Measurements from ENCODE around the gene CEP128.

Gene CEP128

DNA sequence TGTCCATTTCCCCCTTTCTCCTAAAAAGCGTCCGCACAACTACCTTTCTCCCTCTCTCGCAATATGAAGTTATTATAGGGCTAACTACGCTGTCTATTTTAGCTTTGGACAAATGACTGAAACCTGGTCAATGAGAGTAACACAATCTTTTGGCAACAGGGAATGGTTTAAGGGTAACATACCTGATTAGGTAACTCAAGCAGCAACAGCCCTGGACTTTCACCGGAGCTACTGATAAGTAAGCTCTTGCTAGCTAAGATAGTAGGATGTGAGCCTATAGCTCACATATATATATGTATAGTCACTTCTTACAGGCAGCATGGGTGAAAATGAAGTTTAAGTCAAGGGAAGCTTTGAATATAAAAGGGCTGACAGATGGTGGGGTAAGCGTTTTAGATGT lies 313.0 kb downstream of the CEP128 start:
- in situ Hi-C loops (cut with HindIII; ENCODE audit: low sequenced_read_pairs), result no loop called here

DNA sequence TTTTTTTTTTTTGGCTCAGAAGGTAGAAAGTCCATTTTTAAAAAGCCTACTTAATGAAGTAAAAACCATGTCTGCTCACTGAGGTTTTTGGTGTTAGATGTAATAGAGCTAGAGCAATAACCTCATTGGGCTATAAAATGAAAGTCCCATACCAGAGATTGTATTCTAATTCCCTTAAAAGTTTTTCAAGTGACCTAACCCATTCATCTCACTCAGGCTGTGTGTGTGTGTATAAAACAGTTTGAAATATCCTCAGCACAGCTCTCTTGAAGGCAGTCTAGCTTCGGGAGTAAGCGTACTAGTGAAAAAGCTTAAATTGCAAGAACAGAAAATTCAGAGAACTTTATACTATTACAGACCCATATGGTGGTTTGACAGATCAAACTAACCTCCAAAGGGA lies 313.8 kb downstream of the CEP128 start:
- in situ Hi-C loops (cut with HindIII; ENCODE audit: low sequenced_read_pairs), result no loop called here

DNA sequence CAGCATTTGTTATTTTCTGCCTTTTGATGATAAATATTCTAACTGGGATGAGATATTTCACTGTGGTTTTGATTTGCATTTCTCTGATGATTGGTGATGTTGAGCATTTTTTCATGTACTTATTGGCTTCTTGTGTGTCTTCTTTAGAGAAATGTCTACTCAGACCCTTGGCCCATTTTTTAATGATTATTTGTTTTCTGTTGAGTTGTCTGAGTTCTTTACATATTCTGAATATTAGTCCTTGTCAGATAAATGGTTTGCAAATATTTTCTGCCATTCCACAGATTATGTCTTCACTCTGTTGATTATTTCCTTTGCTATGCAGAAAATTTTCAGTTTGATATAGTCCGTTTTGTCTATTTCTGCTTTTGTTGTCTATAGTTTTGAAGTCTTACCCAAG lies 317.0 kb downstream of the CEP128 start:
- in situ Hi-C loops (cut with HindIII; ENCODE audit: low sequenced_read_pairs), result no loop called here

DNA sequence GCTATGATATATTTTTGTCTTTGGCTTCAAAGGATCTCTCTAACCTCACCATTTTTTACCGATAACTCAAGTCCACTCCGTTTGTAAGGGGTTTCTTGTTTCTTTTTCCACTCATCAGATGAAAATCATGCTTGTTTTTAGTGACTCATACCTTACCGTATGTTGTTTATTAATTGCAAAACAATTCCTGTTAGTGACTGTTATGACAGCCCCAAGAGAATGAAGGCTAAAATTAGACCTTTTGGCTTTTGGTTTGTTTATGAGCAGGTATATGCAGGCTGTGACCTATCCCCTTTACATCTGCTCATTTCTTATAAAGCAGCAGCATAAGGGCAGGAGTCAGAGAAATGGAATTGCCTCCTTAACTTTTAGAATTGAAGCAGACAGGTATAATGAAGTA lies 319.8 kb downstream of the CEP128 start:
- in situ Hi-C loops (cut with HindIII; ENCODE audit: low sequenced_read_pairs), result no loop called here

DNA sequence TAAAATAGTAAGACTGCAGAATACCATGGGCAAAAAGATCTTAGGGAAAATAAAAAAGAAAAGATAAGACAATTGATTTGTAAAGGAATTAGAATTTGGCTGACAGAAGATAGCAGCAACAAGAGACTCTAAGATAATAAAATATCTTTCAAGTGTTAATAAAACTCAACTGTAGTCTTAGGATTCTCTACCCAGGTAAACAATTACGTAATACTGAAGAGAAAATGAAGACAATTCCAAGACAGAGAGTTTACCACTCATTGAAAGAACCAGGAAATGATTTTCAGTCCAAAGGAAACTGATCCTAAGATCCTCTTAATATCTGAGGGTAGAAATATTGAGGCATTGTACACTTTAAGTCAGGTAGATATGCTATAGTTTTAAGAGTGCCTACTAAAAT lies 321.1 kb downstream of the CEP128 start:
- in situ Hi-C loops (cut with HindIII; ENCODE audit: low sequenced_read_pairs), result no loop called here

DNA sequence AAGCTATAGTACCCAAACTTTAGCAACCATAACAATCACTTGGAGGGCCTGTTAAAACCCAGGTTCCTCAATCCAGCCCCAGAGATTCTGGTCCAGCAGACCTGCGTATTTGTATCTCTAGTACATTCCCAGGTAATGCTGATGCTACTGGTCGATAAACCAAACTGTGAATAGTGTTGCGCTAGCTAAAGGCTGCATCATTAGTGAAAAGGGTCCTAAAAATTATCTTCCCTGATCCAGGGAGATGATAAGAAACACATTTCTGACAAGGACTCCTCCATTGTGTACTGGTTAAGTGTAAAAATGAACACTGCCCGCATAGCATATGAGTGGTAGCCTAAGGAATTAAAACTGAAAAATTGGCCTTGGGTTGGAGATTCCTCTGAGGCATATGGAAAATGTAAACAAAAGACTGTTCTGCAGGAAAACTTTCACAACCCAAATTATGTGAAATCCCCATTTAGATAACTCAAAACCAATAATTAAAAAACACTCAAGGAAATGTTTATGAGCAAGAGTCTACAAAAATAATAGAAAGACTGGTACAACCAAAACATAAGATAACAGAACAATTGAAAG lies 322.7 kb downstream of the CEP128 start:
- in situ Hi-C loops (cut with HindIII; ENCODE audit: low sequenced_read_pairs), result no loop called here

DNA sequence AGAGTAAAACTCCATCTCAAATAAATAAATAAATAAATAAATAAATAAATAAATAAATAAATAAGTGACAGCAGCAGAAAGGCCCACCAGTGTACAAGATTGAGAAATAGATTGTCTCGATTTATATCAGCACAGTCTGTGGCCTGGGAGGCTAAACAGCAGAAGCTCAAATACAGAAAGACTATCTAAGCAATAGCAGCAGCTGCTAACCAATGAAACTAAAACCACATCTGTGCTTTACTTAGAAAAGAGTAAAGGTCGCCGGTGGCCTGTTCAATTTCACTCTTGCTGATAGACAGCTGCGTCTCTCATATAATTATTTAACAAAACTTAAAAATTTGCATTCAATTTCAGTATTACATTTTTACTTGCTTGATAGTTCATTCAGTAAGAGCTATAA lies 325.7 kb downstream of the CEP128 start:
- in situ Hi-C loops (cut with HindIII; ENCODE audit: low sequenced_read_pairs), result no loop called here

DNA sequence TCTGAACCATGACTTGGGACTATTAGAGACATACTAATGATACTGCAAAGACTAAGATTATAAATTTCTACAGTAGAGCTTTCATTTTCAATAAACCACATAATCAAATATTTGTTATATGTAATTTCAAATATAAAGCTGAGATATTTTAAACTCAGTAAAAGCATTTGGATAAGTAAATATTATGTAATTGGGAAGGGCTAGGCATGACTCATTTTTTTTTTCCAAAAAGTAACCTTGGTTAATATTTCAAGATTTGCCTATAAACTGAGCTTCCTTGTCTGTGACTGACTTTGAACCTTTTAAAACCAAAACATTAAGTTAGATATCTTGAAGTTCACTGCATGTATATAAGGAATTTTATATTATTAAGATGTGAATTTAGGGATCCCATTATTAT lies 332.5 kb downstream of the CEP128 start:
- in situ Hi-C loops (cut with HindIII; ENCODE audit: low sequenced_read_pairs), result no loop called here

DNA sequence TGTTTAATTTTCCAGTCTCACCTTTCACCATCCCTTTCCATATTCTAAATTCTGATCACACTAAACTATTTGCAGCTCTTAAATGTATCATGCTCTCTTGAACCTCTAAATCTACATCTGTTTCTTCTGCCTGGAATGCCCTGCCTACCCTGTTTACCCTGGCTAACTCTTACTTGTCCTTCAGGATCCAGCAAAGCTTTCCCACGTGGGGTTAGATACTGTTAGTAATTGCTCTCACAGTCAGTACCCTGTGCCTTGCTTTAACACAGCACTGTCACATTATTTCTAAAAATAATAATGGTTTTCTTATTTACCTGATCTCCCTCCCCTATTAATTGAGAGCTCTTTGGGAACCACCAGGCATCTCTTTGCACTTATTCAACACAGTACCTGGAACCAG lies 333.0 kb downstream of the CEP128 start:
- in situ Hi-C loops (cut with HindIII; ENCODE audit: low sequenced_read_pairs), result no loop called here

DNA sequence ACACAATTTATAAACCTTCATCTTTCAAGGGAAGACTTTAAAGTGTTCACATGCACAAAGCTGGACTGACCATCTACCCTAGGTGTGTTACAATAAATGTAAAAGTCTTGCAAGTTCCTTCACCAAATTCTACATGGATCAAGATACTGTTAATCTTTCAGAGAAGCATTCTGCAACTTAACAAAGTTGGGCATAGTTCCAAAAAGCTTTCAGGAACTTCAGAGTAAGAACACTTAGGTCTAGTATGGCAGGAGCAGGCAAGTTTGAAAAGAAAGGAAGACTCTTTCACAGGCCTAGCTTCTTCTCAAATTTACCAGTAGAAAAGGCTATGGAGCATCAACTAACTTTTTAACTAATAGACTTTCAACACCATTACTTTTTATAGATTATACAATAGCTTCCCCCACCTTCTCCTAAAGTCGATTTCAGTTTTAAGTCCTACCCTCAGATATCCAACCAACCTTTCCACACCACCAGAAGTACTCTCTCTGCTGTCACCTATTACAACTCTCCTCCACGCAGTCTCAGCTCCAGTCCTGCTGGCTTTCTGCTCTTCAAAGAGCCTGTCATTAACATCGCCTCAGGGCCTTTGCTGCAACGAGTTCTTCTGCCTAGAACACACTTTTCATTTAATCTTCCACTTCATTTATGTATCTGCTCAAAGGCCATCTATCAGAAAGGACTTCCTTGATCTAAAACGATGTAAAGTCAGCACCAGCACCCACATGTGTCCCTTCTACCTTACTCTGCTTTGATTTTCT lies 333.9 kb downstream of the CEP128 start:
- in situ Hi-C loops (cut with HindIII; ENCODE audit: low sequenced_read_pairs), result no loop called here

DNA sequence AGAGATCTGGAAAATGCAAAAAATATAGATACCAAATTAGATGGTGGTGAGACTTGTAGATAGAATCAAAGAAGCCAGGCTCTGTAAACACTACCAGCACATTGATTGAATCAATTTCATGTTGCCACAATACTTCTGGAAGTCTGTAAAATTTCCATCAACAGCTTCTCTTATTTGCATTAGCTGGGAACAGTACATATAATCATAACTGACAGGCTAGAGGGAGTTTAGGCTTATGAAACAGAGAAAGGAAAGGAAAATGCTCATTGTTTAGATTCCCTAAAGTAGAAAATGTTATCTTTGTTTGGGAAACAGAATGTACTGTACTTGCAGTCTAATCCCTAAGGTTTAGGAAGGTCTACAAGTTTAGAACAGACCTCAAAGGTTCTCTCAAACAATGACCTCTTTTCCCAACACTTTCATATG lies 335.2 kb downstream of the CEP128 start:
- in situ Hi-C loops (cut with HindIII; ENCODE audit: low sequenced_read_pairs), result no loop called here

DNA sequence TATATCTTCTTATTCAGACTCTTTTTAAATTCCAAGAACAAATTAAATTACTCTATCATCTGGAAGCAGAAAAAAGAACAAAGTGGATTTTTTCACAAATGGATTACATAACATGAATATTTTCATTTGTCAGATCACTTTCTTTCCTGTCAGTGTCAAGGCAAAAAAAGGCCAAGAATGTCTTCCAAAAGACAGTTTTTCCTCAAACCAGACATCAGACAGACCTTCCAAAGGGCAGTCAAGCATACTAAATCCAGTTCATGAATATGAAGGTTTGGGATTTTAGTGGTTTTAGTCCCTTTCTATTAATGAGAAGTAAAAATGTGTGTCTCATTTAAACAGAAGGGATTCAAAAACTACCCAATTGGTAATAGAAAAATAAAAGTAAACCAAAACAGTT lies 336.0 kb downstream of the CEP128 start:
- in situ Hi-C loops (cut with HindIII; ENCODE audit: low sequenced_read_pairs), result no loop called here

DNA sequence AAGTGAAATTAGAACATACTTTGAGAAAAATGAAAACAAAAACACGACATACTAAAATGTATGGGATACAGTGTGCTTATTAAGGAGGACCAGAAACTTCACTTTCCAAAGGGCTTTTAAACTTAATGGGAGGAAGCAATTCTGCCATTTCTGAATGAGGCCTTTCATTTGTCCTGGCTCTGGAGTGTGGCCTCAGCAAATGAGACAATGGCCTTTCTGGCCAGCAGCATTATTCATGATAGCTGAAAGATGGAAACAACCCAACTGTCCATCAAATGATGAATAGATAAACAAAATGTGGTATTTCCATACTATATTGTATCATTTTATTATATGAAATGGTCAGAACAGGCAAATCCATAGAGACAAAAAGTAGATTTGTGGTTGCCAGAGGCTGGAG lies 338.6 kb downstream of the CEP128 start:
- in situ Hi-C loops (cut with HindIII; ENCODE audit: low sequenced_read_pairs), result no loop called here

DNA sequence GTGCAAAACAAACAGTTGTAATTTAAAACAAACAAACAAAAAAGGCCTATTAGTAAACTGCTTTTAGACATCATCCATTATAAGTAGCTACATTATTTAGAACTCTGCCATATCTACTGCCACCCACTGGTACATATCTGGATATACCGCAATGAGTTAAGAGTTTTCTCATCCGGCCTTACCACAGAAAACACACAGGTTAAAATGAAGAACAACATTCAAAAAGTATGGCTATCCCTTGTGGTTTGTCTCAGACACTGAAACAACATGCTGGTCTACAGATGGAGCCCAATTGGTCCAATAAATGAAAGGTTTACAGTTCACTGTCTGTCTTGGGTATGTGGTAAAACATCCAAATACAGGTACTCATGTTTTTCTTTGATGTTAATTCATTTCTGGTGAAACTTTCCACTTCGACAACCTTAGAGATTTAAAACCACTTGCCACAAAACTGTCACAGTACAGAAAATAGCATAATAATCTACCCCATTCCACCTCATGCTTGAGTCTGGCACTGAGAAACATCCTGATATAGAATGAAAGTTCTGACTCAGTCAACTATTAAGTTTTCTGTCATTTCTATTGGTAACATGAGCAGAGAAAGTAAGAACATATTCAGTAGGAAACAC lies 354.3 kb downstream of the CEP128 start:
- in situ Hi-C loops (cut with HindIII; ENCODE audit: low sequenced_read_pairs), result no loop called here

DNA sequence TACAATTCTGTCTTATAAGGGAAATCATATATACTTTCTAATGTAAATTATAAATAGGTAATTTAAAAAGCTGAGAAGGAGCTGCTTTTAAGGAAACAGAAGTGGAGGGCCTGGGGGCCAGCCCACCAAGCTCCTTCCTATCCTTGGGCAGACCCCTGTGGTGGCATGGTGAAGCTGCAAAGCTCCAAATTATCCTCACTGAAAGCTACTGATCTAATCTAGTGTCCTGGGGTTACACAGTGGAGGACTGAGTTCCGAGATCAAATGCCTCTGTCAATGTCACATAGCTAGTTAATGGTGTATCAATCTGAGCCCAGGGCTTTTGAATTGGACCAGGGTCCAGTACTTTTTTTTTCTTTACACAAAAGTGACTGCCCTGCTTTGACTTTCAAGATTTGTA lies 355.4 kb downstream of the CEP128 start:
- in situ Hi-C loops (cut with HindIII; ENCODE audit: low sequenced_read_pairs), result no loop called here

DNA sequence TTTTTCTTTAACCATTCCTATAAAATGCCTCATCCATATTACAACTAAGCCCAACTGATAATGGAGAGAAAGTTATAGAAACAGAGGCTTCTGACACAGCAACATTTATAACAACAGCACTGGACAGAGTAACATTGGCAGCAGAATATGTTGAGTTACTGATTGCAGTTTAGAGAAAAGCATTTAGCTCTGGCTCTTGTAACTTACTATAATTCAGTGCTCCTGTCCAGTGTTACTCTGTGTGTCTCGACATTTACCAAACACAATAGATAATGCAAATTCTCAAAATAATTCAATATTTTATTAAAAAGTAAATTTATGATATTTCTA lies 356.1 kb downstream of the CEP128 start:
- in situ Hi-C loops (cut with HindIII; ENCODE audit: low sequenced_read_pairs), result no loop called here

DNA sequence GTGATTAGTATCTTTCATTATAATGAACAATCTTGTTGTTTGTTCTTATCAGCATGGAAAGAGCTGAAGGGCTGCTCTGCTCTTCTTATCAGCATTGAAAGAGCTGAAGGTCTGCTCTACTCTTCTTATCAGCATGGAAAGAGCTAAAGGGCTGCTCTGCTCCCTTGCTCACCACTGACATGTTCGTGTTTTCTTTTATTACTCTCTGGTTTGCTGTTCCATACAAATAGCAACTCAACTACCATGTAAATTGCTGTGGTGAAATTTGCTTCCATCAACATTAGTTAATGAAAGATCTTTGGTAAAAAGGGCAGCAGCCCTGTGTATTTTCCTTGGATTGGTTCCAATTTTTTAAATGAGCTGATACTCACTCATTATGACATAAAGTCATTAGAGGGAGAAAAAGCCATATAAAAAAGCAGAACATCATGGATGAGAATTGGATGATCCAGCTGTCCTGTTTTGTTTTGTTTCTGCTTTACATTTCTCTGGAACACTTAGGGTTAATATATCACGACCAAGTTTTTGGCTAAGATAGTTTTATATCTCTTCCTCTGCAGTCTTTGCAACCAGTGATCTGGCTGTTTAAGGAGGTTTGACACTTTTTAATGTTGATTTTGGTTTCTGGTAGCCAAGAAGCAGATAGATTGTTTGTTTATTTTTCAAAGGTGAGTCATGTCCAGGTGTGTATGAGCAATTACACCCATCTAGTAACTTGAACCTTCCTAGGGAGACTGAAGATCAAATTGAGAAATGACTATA lies 356.6 kb downstream of the CEP128 start:
- in situ Hi-C loops (cut with HindIII; ENCODE audit: low sequenced_read_pairs), result no loop called here

DNA sequence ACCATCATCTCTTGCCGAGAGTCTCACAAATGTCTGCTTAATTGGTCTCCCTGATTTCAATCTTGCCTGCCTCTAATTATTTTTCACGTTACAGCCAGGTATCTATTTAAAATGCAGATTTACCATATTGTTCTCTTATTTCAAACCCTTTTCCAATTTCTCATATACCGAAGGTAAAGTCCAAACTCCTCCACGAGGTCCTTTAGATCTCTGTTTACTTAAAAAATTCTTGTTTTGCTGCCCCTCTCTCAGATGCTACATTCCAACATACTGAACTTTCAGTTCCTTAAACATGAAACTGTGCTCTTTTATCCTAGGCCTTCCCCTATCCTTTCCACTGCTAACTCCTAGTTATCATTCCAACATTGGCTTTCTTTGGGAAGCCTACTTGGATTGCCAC lies 363.9 kb downstream of the CEP128 start:
- in situ Hi-C loops (cut with HindIII; ENCODE audit: low sequenced_read_pairs), result no loop called here

DNA sequence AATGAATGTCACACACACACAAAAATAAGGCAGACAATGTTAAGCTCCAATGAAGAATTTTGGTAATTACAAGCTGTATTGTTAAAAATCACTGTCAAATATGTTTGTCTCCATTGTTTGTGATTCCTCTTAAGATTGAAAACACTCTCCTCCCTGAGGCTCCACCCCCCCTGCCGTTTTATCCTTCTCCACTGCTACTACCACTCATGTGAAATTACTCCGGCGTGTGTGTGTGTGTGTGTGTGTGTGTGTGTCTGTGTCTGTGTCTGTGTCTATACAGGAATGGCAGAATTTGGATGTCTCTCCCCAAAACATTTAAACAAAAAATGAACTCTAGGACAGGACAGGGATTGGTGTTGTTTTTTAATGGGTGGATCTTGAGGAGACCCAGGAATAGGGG lies 365.1 kb downstream of the CEP128 start:
- in situ Hi-C loops (cut with HindIII; ENCODE audit: low sequenced_read_pairs), result no loop called here

DNA sequence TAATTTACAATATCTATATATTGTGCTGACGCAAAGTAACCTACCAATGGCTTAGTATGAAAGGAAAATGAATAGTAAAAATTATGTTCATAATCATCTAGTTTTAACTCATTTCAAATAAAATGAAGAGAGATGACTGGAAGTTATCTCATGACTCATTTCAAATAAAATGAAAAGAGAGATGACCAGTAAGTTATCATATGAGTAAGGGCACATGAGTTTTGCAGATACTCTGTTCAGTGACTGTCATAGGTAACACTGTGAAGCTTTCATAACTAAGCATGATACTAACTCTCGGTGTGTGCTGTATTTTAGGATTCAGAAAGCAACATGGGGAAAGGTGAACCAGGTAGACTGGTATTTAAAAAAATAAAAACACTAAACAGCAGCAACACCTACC lies 365.8 kb downstream of the CEP128 start:
- in situ Hi-C loops (cut with HindIII; ENCODE audit: low sequenced_read_pairs), result no loop called here

DNA sequence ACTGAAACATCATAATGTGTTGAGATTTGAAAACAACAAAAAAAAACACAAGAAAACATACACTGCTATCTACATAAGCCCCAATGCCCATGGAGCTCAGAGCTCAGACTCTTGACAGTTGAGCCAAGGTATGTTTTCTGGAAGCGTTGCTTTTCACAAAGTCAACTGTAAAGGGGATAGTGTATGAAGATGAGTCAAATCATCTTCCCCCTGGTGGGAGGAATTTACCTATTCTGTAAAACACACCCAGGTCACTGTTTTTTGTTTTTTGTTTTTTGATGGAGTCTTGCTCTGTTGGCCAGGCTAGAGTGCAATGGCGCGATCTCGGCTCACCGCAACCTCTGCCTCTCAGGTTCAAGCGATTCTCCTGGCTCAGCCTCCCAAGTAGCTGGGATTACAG lies 368.9 kb downstream of the CEP128 start:
- in situ Hi-C loops (cut with HindIII; ENCODE audit: low sequenced_read_pairs), result no loop called here

DNA sequence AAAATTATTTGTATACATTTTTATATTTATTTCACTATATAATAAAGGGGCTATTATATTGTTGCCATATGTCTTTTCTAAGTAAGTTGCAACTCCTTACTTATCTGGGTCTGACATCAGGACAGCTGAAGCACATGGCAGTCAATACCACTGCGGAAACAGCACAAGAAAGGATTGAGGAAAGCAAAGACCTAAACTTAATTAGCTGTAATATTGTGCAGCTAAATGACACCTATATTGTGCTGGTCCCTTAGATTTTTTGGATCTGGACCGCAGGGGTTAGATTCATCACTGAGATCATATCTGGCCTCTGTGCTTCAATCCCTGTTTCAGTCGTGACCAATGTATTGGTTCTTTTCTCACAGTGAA lies 370.6 kb downstream of the CEP128 start:
- in situ Hi-C loops (cut with HindIII; ENCODE audit: low sequenced_read_pairs), result no loop called here
